SIG-M5 (cell line): Measurements from ENCODE around the gene WDR5.

ENCODE experiments used
- DNase-seq: peaks from one replicate; lab custom pipeline; 2025; lab: John Stamatoyannopoulos, UW

The WDR5 gene

GRCh38 chr9:134189145-134189469 lies 53.2 kb downstream of the WDR5 start:
- no peak for DNase-seq

- DNase-seq = no peak
Measured at GRCh38 chr9:134189470-134190231, 53.8 kb downstream of the WDR5 start.

- DNase-seq = no peak
Measured at GRCh38 chr9:134190232-134191121, 54.6 kb downstream of the WDR5 start.

- no peak for DNase-seq
Measured at GRCh38 chr9:134191455-134192209, 55.8 kb downstream of the WDR5 start.

GRCh38 chr9:134192311-134192950 lies 56.5 kb downstream of the WDR5 start:
- DNase-seq = no peak

- no peak for DNase-seq
Measured at GRCh38 chr9:134192951-134193731, 57.3 kb downstream of the WDR5 start.

GRCh38 chr9:134193912-134194535 lies 58.1 kb downstream of the WDR5 start:
- DNase-seq = no peak

GRCh38 chr9:134195558-134195957 lies 59.7 kb downstream of the WDR5 start:
- DNase-seq = peak; percentile 66

GRCh38 chr9:134196911-134197310 lies 61.0 kb downstream of the WDR5 start:
- DNase-seq = no peak

GRCh38 chr9:134198791-134199190 lies 62.9 kb downstream of the WDR5 start:
- no peak for DNase-seq

- DNase-seq = no peak
Measured at GRCh38 chr9:134200730-134201129, 64.8 kb downstream of the WDR5 start.

- DNase-seq = no peak
Measured at GRCh38 chr9:134203224-134203623, 67.3 kb downstream of the WDR5 start.

- no peak for DNase-seq
Measured at GRCh38 chr9:134204041-134204440, 68.2 kb downstream of the WDR5 start.

- no peak for DNase-seq
Measured at GRCh38 chr9:134204991-134205578, 69.2 kb downstream of the WDR5 start.

- no peak for DNase-seq
Measured at GRCh38 chr9:134205672-134206310, 69.9 kb downstream of the WDR5 start.

GRCh38 chr9:134206311-134207300 lies 70.7 kb downstream of the WDR5 start:
- DNase-seq = no peak

- no peak for DNase-seq
Measured at GRCh38 chr9:134208310-134208841, 72.5 kb downstream of the WDR5 start.

GRCh38 chr9:134208981-134209725 lies 73.3 kb downstream of the WDR5 start:
- DNase-seq = no peak
